Measurements from ENCODE around the gene AKT2. TPM values are rescaled to one million over a fixed set of nuclear protein-coding genes. Genes with fewer than 3 reads are reported as not detected.

The AKT2 gene
- total RNA-seq, 3 donors from 2014 or later = 83.4 to 88.3 (median 84.9) TPM

GRCh38 chr19:40184273-40184672 is 100.9 kb downstream of the AKT2 start:
- DNase-seq (ENCODE audit: low spot score in 2 of 2) = no peak
- intact Hi-C loops (cut with DNase I; ENCODE audit: low total_unique reads) = no loop called here
- no peaks in the 10 kb centered on the region for H3K27me3 ChIP-seq
- no peak overlapping the region for H3K27ac ChIP-seq
- TF ChIP-seq POLR2AphosphoS5 (IDR thresholded peaks at IDR 0.05) (no peak), POLR2A (IDR thresholded peaks at IDR 0.05) (no peak), CTCF (IDR thresholded peaks at IDR 0.05) (no peak)
- no peaks in the 10 kb centered on the region for H3K36me3 ChIP-seq
- H3K9me3 ChIP-seq = no peaks in the 10 kb centered on the region
- no peaks in the 10 kb centered on the region for H3K4me1 ChIP-seq
- no peak overlapping the region for H3K4me3 ChIP-seq

Other genes with a start within 250 kb of the AKT2 start
- gene ZNF780B, start 229.1 kb downstream of the AKT2 start, total RNA-seq = 10 to 100 TPM; 12.5 to 30.4 (median 28.8) TPM
- 10 to 100 TPM in 2 of 3 donors, 1 to 10 TPM in 1; 6.2 to 26.8 (median 14.4) TPM for gene ZNF780A, start 194.4 kb downstream of the AKT2 start, total RNA-seq
- 10 to 100 TPM in 2 of 3 donors, 1 to 10 TPM in 1; 6.1 to 13.5 (median 10.2) TPM for gene MAP3K10, start 93.9 kb downstream of the AKT2 start, total RNA-seq
- gene TTC9B, start 67.0 kb downstream of the AKT2 start, total RNA-seq = under 1 TPM in 1 of 3 donors, not detected in 2; 0.29 TPM
- 1 to 10 TPM in 1 of 3 donors, under 1 TPM in 1, not detected in 1; 0.29 to 2.3 TPM for gene CCNP, start 58.7 kb downstream of the AKT2 start, total RNA-seq
- 10 to 100 TPM in 2 of 3 donors, 1 to 10 TPM in 1; 6.7 to 13.0 (median 10.2) TPM for gene C19orf47, start 63.1 kb upstream of the AKT2 start, total RNA-seq
- gene PLD3, start 63.4 kb upstream of the AKT2 start, total RNA-seq = 100 to 1,000 TPM; 165 to 473 (median 221) TPM
- gene HIPK4, start 104.8 kb upstream of the AKT2 start, total RNA-seq = under 1 TPM in 2 of 3 donors, not detected in 1; 0.16 to 0.33 TPM
- 1 to 10 TPM; 2.7 to 9.1 (median 5.2) TPM for gene PRX, start 128.0 kb upstream of the AKT2 start, total RNA-seq
- 10 to 100 TPM; 10.4 to 25.3 (median 18.0) TPM for gene SERTAD1, start 140.6 kb upstream of the AKT2 start, total RNA-seq
- 10 to 100 TPM; 17.3 to 28.1 (median 25.2) TPM for gene SERTAD3, start 159.0 kb upstream of the AKT2 start, total RNA-seq
- gene BLVRB, start 180.4 kb upstream of the AKT2 start, total RNA-seq = 100 to 1,000 TPM; 206 to 322 (median 284) TPM
- gene SPTBN4, start 181.7 kb upstream of the AKT2 start, total RNA-seq = 1 to 10 TPM; 1.3 to 1.6 (median 1.6) TPM

Data from breast epithelium (tissue), 4 donors.